ENCODE measurements around the gene GLP2R.

- TF ChIP-seq POLR2A (IDR thresholded peaks at IDR 0.05; ENCODE audit: extremely low read depth, insufficient read length) (no peak), MAX (IDR thresholded peaks at IDR 0.05; ENCODE audit: low read depth, low read length) (no peak), CTCF (IDR thresholded peaks at IDR 0.05; ENCODE audit: low read depth, low read length) (no peak)
These were observed 57.7 kb downstream of the GLP2R start for GRCh38 chr17:9883451-9883850.

All from NB4 (cell line).